ENCODE data around the gene ZNF148.

DNA sequence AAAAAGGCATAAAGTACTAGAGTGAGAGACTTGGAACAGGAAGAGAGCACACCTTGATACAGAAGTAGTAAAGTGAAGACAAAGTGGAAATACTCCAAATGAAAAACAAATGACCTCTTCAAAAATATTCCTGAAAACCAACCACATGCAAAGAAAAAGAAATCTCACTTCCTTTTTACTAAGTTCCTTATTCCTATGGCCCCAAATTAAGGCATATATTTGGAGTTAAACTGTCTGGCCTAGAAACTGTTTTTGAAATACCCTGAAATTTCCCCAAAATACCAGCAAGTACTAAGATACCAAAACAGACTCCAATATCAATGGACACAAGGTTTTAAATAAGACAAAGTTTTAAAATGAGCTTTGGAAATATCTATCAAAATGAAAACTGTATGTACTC, 58.2 kb downstream of the ZNF148 start:
- TF ChIP-seq, protein P1, sequence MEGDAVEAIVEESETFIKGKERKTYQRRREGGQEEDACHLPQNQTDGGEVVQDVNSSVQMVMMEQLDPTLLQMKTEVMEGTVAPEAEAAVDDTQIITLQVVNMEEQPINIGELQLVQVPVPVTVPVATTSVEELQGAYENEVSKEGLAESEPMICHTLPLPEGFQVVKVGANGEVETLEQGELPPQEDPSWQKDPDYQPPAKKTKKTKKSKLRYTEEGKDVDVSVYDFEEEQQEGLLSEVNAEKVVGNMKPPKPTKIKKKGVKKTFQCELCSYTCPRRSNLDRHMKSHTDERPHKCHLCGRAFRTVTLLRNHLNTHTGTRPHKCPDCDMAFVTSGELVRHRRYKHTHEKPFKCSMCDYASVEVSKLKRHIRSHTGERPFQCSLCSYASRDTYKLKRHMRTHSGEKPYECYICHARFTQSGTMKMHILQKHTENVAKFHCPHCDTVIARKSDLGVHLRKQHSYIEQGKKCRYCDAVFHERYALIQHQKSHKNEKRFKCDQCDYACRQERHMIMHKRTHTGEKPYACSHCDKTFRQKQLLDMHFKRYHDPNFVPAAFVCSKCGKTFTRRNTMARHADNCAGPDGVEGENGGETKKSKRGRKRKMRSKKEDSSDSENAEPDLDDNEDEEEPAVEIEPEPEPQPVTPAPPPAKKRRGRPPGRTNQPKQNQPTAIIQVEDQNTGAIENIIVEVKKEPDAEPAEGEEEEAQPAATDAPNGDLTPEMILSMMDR (conservative IDR thresholded peaks at IDR 0.05 in 1 of 2, IDR thresholded peaks at IDR 0.05 in 1 of 2; ENCODE audit: extremely low read depth in 1 of 2, insufficient read depth in 1 of 2, low read depth in 1 of 2, low read length in 2 of 2), result no peak
- TF ChIP-seq EZH2 (IDR thresholded peaks at IDR 0.05; ENCODE audit: borderline replicate concordance, low read length), result no peak

Measured in mammary epithelial cell (primary cell).